Measurements from ENCODE around the gene SYNRG.
"Not testable (repeated sequence)": the region's sequence is repeated elsewhere in the genome, so short reads cannot be mapped to it uniquely, and the experiment has no call there.

Gene SYNRG

GRCh38 chr17:37614391-37614790, 5.2 kb upstream of the SYNRG start:
- H3K4me2 ChIP-seq = no peak overlapping the region
- H4K20me1 ChIP-seq (ENCODE audit: insufficient read depth) = no peaks in the 10 kb centered on the region
- TF ChIP-seq CTCF (conservative IDR thresholded peaks at IDR 0.05; ENCODE audit: low read depth, low read length) = no peak
- no peak overlapping the region for H3K27ac ChIP-seq
- no peaks in the 10 kb centered on the region for H3K79me2 ChIP-seq (ENCODE audit: insufficient read depth, low read depth)
- H3K4me3 ChIP-seq (IDR thresholded peaks at IDR 0.05; ENCODE audit: insufficient read depth, low read depth, low read length) = no peak overlapping the region
- peaks cover 15% of the 10 kb centered on the region for H3K4me1 ChIP-seq (ENCODE audit: low read depth, poor library complexity, severe bottlenecking)
- no peaks in the 10 kb centered on the region for H3K27me3 ChIP-seq (ENCODE audit: insufficient read depth, low read depth)
- H3K36me3 ChIP-seq (ENCODE audit: insufficient read depth) = peaks cover 3% of the 10 kb centered on the region
- no peak overlapping the region for H2AFZ ChIP-seq (ENCODE audit: low read depth)
- no peak overlapping the region for H3K9ac ChIP-seq

GRCh38 chr17:37610971-37611370, 1.8 kb upstream of the SYNRG start:
- TF ChIP-seq CTCF (conservative IDR thresholded peaks at IDR 0.05; ENCODE audit: low read depth, low read length) = no peak
- Histone ChIP-seq H3K4me2 (no peak overlapping the region), H3K79me2 (ENCODE audit: insufficient read depth, low read depth) (peaks cover 22% of the 10 kb centered on the region; the same call in 1 of the 2 replicates), H3K4me1 (ENCODE audit: low read depth, poor library complexity, severe bottlenecking) (peaks cover 36% of the 10 kb centered on the region), H3K27ac (peak overlapping the region; percentile 86; the same call in 1 of the 2 replicates), H3K4me3 (IDR thresholded peaks at IDR 0.05; ENCODE audit: insufficient read depth, low read depth, low read length) (no peak overlapping the region), H4K20me1 (ENCODE audit: insufficient read depth) (no peaks in the 10 kb centered on the region), H3K9ac (no peak overlapping the region), H2AFZ (ENCODE audit: low read depth) (no peak overlapping the region), H3K27me3 (ENCODE audit: insufficient read depth, low read depth) (no peaks in the 10 kb centered on the region), H3K36me3 (ENCODE audit: insufficient read depth) (no peaks in the 10 kb centered on the region)

GRCh38 chr17:37610041-37610420, 813 bp upstream of the SYNRG start:
- H2AFZ ChIP-seq (ENCODE audit: low read depth) = peak overlapping the region; percentile 61
- peak overlapping the region; percentile 86 for H3K27ac ChIP-seq
- H3K4me3 ChIP-seq (IDR thresholded peaks at IDR 0.05; ENCODE audit: insufficient read depth, low read depth, low read length); H3K36me3 ChIP-seq (ENCODE audit: insufficient read depth); H3K27me3 ChIP-seq (ENCODE audit: insufficient read depth, low read depth); H4K20me1 ChIP-seq (ENCODE audit: insufficient read depth): not testable (repeated sequence)
- peaks cover 43% of the 10 kb centered on the region for H3K4me1 ChIP-seq (ENCODE audit: low read depth, poor library complexity, severe bottlenecking)
- peaks cover 32% of the 10 kb centered on the region; the same call in 1 of the 2 replicates for H3K79me2 ChIP-seq (ENCODE audit: insufficient read depth, low read depth)
- H3K9ac ChIP-seq = peak overlapping the region; percentile 64
- peak overlapping the region; percentile 79 for H3K4me2 ChIP-seq

- Histone ChIP-seq H2AFZ (ENCODE audit: low read depth) (peak overlapping the region; percentile 80), H4K20me1 (ENCODE audit: insufficient read depth) (peaks cover 3% of the 10 kb centered on the region; the same call in 1 of the 2 replicates), H3K4me1 (ENCODE audit: low read depth, poor library complexity, severe bottlenecking) (peaks cover 43% of the 10 kb centered on the region), H3K79me2 (ENCODE audit: insufficient read depth, low read depth) (peaks cover 39% of the 10 kb centered on the region; the same call in 1 of the 2 replicates), H3K27ac (peak overlapping the region; percentile 86), H3K27me3 (ENCODE audit: insufficient read depth, low read depth) (no peaks in the 10 kb centered on the region), H3K4me2 (peak overlapping the region; percentile 83), H3K4me3 (IDR thresholded peaks at IDR 0.05; ENCODE audit: insufficient read depth, low read depth, low read length) (no peak overlapping the region), H3K36me3 (ENCODE audit: insufficient read depth) (no peaks in the 10 kb centered on the region), H3K9ac (peak overlapping the region; percentile 81)
- no peak for TF ChIP-seq CTCF (conservative IDR thresholded peaks at IDR 0.05; ENCODE audit: low read depth, low read length)
Observed at GRCh38 chr17:37608351-37609169, 658 bp downstream of the SYNRG start.

Measured in KMS-11 (cell line).